Peyer's patch (tissue), 4 donors: ENCODE measurements around the gene ZBTB20. TPM values are rescaled to one million over a fixed set of nuclear protein-coding genes. Genes with fewer than 3 reads are reported as not detected.

Source experiments
- DNase-seq, 3 donors: peaks; one replicate each; pipeline ENCODE4 v3.0.0-alpha.2; 2017 to 2019
- H3K27ac ChIP-seq, 4 donors: fragments of 200-600 bp; sonication (generic); one replicate each; pipeline ENCODE4 v1.5.1; 2016 to 2019
- H3K27me3 ChIP-seq, 2 donors: fragments of 200-600 bp; sonication (generic); one replicate each; pipeline ENCODE4 v1.5.1; 2019
- H3K36me3 ChIP-seq, 3 donors: fragments of 200-600 bp; sonication (generic); one replicate each; pipeline ENCODE4 v1.5.1; 2016 to 2019
- H3K4me1 ChIP-seq, 4 donors: fragments of 200-600 bp; sonication (generic); one replicate each; pipeline ENCODE4 v1.5.1; 2016 to 2019
- H3K4me3 ChIP-seq, 4 donors: fragments of 200-600 bp; sonication (generic); 1 replicate in 3 of 4; 2 replicates in 1 of 4; pipeline ENCODE4 v1.5.1; 2016 to 2019; ENCODE audit warnings: mild to moderate bottlenecking in 1 of 4
- H3K9me3 ChIP-seq, 4 donors: fragments of 200-600 bp; sonication (generic); one replicate each; pipeline ENCODE4 v1.5.1; 2016 to 2019; ENCODE audit warnings: mild to moderate bottlenecking in 1 of 4
- POLR2A ChIP-seq, 2 donors: fragments of 450-650 bp; IDR thresholded peaks; one replicate each; pipeline ENCODE4 v1.5.1; 2017; ENCODE audit warnings: antibody characterized with exemption in 2 of 2, mild to moderate bottlenecking in 2 of 2, moderate library complexity in 2 of 2
- total RNA-seq, 4 donors: library from RNA; depleted of rRNA; stranded (reverse); fragments of >200 nt; gene quantifications; one replicate each; pipeline ENCODE4 v1.1.0, GENCODE V29; 2016
- TF ChIP-seq, protein P1 (sequence below), 6 experiments: fragments of 450-650 bp in 4 of 6; fragments of 200-600 bp in 2 of 6; sonication (generic) in 1 of 6; IDR thresholded peaks; one replicate each; pipeline ENCODE4 v1.5.1; 2017 to 2019; ENCODE audit warnings: antibody characterized with exemption in 6 of 6, mild to moderate bottlenecking in 3 of 6, moderate library complexity in 1 of 6

Gene ZBTB20
- total RNA-seq, 4 donors from 2014 or later: 19.6 to 135 (median 57.2) TPM

GRCh38 chr3:114356525-114356924, 790.6 kb downstream of the ZBTB20 start:
- Histone ChIP-seq H3K27ac (no peak overlapping the region), H3K27me3 (no peaks in the 10 kb centered on the region), H3K4me1 (no peaks in the 10 kb centered on the region), H3K4me3 (no peak overlapping the region), H3K36me3 (peaks cover 0 to 3% (median 0%) of the 10 kb centered on the region in 3 donors), H3K9me3 (no peaks in the 10 kb centered on the region)
- TF ChIP-seq, protein P1, sequence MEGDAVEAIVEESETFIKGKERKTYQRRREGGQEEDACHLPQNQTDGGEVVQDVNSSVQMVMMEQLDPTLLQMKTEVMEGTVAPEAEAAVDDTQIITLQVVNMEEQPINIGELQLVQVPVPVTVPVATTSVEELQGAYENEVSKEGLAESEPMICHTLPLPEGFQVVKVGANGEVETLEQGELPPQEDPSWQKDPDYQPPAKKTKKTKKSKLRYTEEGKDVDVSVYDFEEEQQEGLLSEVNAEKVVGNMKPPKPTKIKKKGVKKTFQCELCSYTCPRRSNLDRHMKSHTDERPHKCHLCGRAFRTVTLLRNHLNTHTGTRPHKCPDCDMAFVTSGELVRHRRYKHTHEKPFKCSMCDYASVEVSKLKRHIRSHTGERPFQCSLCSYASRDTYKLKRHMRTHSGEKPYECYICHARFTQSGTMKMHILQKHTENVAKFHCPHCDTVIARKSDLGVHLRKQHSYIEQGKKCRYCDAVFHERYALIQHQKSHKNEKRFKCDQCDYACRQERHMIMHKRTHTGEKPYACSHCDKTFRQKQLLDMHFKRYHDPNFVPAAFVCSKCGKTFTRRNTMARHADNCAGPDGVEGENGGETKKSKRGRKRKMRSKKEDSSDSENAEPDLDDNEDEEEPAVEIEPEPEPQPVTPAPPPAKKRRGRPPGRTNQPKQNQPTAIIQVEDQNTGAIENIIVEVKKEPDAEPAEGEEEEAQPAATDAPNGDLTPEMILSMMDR (IDR thresholded peaks at IDR 0.05): no peak
- TF ChIP-seq POLR2A (IDR thresholded peaks at IDR 0.05): no peak
- no peak for DNase-seq

DNA sequence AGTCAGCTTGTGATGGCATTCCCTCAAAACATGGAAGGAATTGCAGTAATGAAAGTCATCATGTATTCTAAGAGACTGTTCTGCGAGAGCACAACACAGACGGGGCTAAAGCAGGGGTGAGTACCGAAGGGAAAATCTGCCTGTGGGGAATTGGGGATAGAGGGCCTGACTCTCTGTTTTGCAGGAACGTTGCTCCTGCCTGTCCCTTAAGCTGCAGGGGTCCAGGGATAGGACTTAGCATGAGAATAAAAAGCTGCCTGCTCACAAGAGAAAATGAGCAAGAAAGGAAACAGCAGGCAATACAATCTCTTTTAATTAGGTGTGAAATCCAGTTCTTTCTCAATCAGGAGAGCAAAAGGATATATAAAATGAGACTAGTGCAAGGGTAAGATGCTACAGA, 791.0 kb downstream of the ZBTB20 start:
- no peak overlapping the region for H3K27ac ChIP-seq
- H3K4me1 ChIP-seq: no peaks in the 10 kb centered on the region
- no peak overlapping the region for H3K4me3 ChIP-seq
- peaks cover 0 to 8% (median 0%) of the 10 kb centered on the region in 3 donors for H3K36me3 ChIP-seq
- no peak for TF ChIP-seq POLR2A (IDR thresholded peaks at IDR 0.05)
- TF ChIP-seq, protein P1 (IDR thresholded peaks at IDR 0.05): no peak
- H3K9me3 ChIP-seq: no peaks in the 10 kb centered on the region
- no peaks in the 10 kb centered on the region for H3K27me3 ChIP-seq
- no peak for DNase-seq

GRCh38 chr3:114355653-114356052, 791.4 kb downstream of the ZBTB20 start:
- Histone ChIP-seq H3K9me3 (no peaks in the 10 kb centered on the region), H3K4me3 (no peak overlapping the region), H3K27me3 (no peaks in the 10 kb centered on the region), H3K4me1 (no peaks in the 10 kb centered on the region), H3K27ac (no peak overlapping the region), H3K36me3 (peaks cover 0 to 12% (median 0%) of the 10 kb centered on the region in 3 donors)
- no peak for DNase-seq
- no peak for TF ChIP-seq POLR2A (IDR thresholded peaks at IDR 0.05)
- TF ChIP-seq, protein P1 (IDR thresholded peaks at IDR 0.05): no peak

DNA sequence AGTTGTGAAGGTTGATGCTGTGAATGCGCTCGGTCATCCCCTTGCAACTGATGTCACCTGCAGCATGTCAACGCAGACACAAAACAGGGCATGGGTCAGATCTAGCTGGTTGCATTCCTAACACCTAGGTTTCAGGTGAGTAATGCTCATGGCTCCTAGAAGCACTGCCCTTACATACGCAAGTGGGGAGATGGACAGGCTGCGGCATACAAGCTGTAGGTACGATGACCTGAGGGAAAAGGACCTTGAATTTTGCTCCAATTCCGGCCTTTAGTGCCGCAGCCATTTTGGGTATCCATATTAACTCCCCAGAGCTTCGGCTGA, 795.3 kb downstream of the ZBTB20 start:
- H3K36me3 ChIP-seq: peaks cover 0 to 22% (median 0%) of the 10 kb centered on the region in 3 donors
- no peaks in the 10 kb centered on the region for H3K9me3 ChIP-seq
- H3K27me3 ChIP-seq: no peaks in the 10 kb centered on the region
- DNase-seq: no peak
- H3K27ac ChIP-seq: no peak overlapping the region
- no peak for TF ChIP-seq POLR2A (IDR thresholded peaks at IDR 0.05)
- TF ChIP-seq, protein P1 (IDR thresholded peaks at IDR 0.05): no peak
- no peaks in the 10 kb centered on the region for H3K4me1 ChIP-seq
- H3K4me3 ChIP-seq: no peak overlapping the region

- TF ChIP-seq POLR2A (IDR thresholded peaks at IDR 0.05): no peak
- TF ChIP-seq, protein P1 (IDR thresholded peaks at IDR 0.05): no peak
- DNase-seq: no peak
- H3K9me3 ChIP-seq: no peaks in the 10 kb centered on the region
- no peaks in the 10 kb centered on the region for H3K4me1 ChIP-seq
- no peak overlapping the region for H3K4me3 ChIP-seq
- peaks cover 0 to 22% (median 0%) of the 10 kb centered on the region in 3 donors for H3K36me3 ChIP-seq
- no peak overlapping the region for H3K27ac ChIP-seq
- H3K27me3 ChIP-seq: no peaks in the 10 kb centered on the region
Measured at GRCh38 chr3:114351123-114351821, 795.8 kb downstream of the ZBTB20 start.
